SK-N-DZ (cell line): Measurements from ENCODE around the gene ELOVL7.
"Not testable (repeated sequence)": the region's sequence is repeated elsewhere in the genome, so short reads cannot be mapped to it uniquely, and the experiment has no call there.

Source experiments
- DNase-seq: peaks from one replicate; pipeline ENCODE4 v3.0.0-alpha.2; 2015; ENCODE audit warnings: low spot score

Gene ELOVL7

DNA sequence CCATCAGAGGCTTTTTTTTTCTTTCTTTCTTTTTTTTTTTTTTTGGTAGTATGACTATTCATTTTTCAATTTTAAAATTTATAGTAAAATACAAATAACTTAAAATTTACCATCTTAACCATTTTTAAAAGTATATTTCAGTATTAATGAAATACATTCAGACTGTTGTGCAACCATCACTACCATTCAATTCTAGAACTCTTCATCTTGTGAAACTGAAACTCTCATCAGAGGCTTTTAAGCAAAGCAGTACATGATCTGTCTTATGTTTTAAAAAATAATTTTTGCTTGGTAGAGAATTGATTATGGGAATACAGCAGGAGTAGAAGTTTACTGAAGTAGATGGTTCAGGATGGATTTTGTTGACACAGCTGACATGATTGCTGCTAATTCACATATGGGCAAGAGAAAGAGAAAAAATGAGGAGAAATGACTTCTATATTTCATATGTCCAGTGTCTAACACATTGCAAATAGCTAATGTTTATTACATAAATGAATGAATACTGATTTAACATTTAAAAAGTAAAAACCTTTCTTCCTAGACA, 13.4 kb downstream of the ELOVL7 start:
- no peak for DNase-seq

GRCh38 chr5:60829490-60830266, 14.4 kb downstream of the ELOVL7 start:
- no peak for DNase-seq

- no peak for DNase-seq
Measured at GRCh38 chr5:60827201-60827600, 16.9 kb downstream of the ELOVL7 start.

- DNase-seq: no peak
Measured at GRCh38 chr5:60826653-60827052, 17.4 kb downstream of the ELOVL7 start.

DNA sequence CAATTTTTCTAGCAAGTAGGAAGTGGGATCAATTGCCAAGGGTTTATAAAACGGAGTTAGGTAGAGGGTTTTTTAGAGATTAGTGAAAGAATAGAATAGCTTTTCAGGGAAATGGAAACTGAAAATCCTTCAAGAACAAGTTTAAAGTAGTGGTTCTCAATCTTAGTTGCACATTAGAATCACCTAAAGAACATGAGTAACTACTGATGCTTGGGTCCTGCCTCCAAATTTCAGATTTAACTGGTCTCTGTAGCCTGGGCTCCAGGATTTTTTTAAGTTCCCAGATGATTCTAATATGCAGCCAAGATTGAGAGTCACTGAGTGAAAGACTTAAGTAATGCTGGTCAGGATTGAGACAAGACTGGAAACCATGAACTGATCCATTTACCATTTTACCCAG, 20.5 kb downstream of the ELOVL7 start:
- DNase-seq: no peak

DNA sequence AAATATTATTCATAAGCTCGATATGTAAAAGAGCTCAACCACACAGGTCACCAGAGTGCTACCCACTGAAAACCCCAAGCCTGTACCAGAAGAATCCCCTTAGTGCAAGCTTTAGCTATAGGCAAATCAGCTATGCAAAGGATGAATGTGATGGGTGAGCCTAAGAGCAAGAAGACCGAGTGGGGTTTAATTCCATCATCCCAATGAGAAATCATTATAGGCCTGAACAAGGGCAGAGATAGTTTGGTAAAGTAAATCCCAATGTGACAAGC, 21.8 kb downstream of the ELOVL7 start:
- no peak for DNase-seq

DNA sequence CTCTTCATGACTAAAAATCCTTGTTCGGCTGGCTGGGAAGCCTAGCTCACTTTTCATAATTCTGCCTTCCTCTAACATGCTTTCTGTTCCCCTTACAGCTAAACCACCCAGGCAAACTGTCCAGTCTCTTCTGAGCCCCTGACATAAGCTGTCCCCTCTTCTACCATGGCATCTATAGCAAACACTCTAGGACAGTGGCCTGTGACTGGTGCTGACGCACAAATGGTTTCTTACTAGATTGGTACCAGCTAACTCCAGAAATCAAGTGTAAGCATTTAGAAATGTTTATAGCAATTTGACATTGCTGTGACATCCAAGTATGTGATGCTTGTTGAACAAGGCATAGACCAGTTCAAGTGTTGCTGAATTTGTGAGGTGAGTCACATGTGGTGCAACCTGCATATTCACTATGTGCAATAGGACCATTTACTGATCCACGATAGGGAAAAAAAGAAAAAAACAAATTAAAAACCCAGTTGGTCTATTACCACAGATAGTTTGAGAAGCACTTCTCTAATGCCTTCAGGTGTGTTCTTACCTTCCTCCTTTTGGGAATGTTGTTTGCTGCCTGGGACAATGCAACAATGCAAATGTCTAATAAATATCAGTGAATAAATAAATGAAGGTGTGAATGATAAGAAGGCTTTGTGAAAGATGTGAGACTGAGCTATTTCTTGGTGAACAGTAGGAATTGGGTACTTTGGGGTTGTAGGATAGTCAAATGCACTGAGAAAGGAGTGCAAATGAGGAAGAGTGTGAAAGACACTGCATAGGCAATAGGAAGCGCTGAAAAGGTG, 22.4 kb downstream of the ELOVL7 start:
- DNase-seq: no peak

GRCh38 chr5:60820593-60821487, 23.2 kb downstream of the ELOVL7 start:
- DNase-seq: no peak

- DNase-seq: not testable (repeated sequence)
Measured at GRCh38 chr5:60816138-60816537, 27.9 kb downstream of the ELOVL7 start.

GRCh38 chr5:60814498-60814897, 29.6 kb downstream of the ELOVL7 start:
- DNase-seq: no peak

DNA sequence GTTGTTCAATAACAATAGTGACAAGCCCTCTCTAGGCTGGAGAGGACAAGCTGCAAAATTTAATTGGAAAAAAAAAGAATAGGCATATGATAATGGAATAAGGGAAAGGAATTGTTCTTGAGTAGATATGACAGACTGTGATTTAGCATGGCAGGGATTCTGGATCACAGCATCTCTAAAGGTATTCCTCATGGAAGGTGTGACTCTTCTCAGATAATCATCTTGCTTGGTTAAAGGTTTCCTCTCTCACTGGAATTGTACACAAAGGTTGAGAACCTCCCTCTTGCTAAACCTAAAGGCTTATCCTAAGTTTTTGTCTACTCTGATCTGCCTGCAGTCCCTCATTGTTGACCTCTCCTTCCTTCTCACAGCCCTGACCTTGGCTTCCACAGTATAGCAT, 31.6 kb downstream of the ELOVL7 start:
- DNase-seq: no peak

- no peak for DNase-seq
Measured at GRCh38 chr5:60811105-60811504, 33.0 kb downstream of the ELOVL7 start.

- no peak for DNase-seq
Measured at GRCh38 chr5:60810438-60811085, 33.5 kb downstream of the ELOVL7 start.

- no peak for DNase-seq
Measured at GRCh38 chr5:60809891-60810425, 34.1 kb downstream of the ELOVL7 start.

GRCh38 chr5:60806591-60807243, 37.4 kb downstream of the ELOVL7 start:
- DNase-seq: no peak

GRCh38 chr5:60805463-60805862, 38.6 kb downstream of the ELOVL7 start:
- no peak for DNase-seq

- DNase-seq: no peak
Measured at GRCh38 chr5:60803712-60804111, 40.4 kb downstream of the ELOVL7 start.

DNA sequence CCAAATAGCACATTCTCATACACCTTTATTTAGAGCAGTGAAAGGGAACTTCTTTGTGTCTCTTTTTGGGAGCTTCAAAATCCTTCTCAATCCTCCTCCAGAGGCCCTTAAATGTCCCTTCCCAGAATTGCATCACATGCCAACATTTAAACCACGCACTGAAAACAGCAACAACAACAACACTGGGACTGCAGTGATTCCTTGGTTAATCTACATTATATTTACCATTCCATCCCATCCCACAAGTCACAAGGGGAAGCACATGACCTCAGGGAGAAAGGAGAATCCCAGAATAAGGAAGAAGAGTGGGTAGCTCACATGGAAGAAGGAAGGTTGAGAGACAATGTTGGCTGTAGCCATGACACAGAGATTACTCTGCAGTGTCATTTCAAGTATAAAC, 41.1 kb downstream of the ELOVL7 start:
- DNase-seq: no peak

DNA sequence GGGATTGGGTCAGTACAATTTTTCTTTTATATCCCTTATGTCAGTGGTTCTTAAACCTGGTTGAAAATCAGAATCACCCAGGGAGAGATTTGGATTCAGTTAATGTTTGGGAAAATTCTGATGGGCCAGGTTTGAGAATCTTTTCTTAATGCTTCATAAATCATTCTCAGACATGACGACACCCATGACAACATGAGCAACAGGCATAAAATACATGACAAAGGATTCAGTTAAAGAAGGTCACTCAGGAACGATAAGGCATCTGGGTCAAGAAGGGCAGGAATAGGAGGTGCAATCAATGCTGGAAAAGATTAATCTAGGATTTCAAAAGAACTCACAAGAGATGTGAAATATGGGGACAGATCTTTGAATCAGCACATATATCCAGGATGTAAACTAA, 41.8 kb downstream of the ELOVL7 start:
- DNase-seq: no peak

- no peak for DNase-seq
Measured at GRCh38 chr5:60797482-60798153, 46.5 kb downstream of the ELOVL7 start.
